ENCODE results near the gene PPM1F. TPM values are rescaled to one million over a fixed set of nuclear protein-coding genes. Genes with fewer than 3 reads are reported as not detected.

PPM1F gene, protein sequence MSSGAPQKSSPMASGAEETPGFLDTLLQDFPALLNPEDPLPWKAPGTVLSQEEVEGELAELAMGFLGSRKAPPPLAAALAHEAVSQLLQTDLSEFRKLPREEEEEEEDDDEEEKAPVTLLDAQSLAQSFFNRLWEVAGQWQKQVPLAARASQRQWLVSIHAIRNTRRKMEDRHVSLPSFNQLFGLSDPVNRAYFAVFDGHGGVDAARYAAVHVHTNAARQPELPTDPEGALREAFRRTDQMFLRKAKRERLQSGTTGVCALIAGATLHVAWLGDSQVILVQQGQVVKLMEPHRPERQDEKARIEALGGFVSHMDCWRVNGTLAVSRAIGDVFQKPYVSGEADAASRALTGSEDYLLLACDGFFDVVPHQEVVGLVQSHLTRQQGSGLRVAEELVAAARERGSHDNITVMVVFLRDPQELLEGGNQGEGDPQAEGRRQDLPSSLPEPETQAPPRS
- total RNA-seq, result 24.7 and 37.0 TPM in 2 replicates
- polyA plus RNA-seq, result 12.5 and 19.0 TPM in 2 replicates
- polyA plus RNA-seq (2012), result 17.7 and 30.6 TPM in 2 replicates
- polyA minus RNA-seq (ENCODE audit: low replicate concordance), result 23.5 and 40.0 TPM in 2 replicates

DNA sequence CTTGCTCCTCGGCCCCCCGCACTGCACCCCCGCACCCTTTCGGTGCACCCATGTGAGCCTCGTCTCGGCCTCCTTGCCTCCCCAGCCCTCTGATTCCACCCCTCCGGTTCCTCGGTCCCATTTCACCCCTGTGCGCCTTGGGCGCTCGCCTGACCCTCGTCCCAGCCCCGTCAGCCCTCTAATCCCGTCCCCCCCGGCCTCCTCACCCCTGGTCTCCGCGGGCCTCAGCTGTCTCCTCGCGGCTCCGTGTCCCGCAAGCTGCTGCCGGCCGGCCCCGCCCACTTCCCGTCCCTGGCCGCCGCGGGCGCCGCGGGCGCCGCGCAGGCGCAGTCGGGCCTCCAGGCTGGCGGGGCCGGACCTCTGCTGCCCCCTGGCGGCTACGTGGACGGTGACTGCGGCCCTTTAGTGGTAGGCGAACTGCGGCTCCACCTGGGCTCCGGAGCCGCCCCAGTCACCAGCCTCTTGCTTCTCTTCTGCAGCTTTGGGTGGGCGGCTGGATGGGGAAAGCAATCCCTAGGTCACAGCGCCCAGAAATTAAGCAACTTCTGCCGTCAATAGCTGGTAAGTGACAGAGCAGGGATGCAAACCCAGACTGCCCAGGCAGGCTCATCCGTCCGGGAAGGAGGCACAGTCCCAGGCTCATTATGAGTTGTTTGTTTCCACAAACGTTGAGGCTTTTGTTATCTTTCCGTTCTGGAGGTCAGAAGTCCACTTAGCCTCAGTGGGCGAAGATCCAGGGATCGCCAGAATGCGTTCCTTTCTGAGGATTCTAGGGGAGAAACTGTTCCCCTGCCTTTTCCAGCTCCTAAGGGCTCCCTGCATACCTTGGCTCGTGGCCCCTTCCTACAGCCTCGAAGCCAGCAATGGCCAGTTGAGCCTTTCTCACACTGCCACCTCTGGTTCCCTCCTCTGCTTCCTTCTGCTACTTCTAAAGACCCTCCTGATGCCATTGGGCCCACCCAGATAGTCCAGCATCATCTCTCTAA is at the start of gene PPM1F:
PPM1F (minus strand) TSS at position 263 of the 986 bp plus-strand sequence. CDS start 6,800 bp downstream, outside the sequence.
- H3K9ac ChIP-seq (ENCODE audit: insufficient read depth, low read length), result peak within 1 kb of the TSS; percentile 71

DNA sequence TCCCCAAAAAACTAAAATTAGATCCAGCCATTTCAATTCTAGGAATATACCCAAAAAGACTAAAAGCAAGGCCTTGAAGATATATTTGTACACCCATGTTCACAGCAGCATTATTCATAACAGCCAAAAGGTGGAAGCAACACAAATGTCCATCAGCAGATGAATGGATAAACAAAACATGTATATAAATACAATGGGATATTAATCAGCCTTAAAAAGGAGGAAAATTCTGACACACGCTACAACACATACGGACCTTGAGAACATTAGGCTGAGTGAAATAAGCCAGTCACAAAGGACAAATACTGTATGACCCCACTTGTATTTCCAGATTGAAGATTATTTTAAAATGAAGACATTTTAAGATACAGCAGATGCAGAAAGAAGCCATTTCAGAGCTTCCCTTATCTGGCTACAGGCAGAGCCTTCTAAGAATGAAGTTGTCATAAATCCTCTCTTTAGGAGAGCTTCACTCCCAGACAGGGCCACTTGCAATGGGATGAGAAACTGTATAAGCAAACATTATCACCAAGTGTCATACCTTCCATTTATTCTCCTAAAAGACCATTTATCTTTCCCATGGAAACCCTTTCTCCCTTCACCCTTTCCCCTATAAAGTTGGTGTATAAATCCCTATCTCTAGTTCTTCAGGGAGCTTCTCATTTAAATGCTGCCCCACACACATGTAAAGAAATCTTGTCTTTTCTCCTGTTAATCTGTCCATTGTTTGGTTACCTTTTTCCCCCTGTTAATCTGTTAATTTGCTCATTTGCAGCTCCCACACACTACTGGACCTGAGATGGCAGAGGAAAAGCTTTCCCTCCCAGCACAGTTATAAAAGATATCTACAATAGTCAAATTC is 49.2 kb upstream of the PPM1F start:
- H3K9ac ChIP-seq (ENCODE audit: insufficient read depth, low read length), result no peak overlapping the region
- peaks cover 11% of the 10 kb centered on the region for H3K27me3 ChIP-seq (ENCODE audit: control insufficient read depth, insufficient read depth, low read length)
- H3K4me3 ChIP-seq (replicated peaks in 1 of 4; ENCODE audit: control extremely low read depth in 1 of 4, insufficient read depth in 1 of 4, low read depth in 3 of 4, low read length in 4 of 4), result no peak overlapping the region
- H3K36me3 ChIP-seq (ENCODE audit: control insufficient read depth, insufficient read depth, low read length), result no peaks in the 10 kb centered on the region
- H2AFZ ChIP-seq (ENCODE audit: low read length), result no peak overlapping the region
- DNase-seq (ENCODE audit: low read depth in 2 of 2), result no peak
- H3K79me2 ChIP-seq (ENCODE audit: control insufficient read depth, insufficient read depth, low read length), result no peaks in the 10 kb centered on the region
- no peak overlapping the region for H3K4me2 ChIP-seq (ENCODE audit: extremely low read depth, insufficient read depth, low read length)
- no peak overlapping the region for H3K27ac ChIP-seq (ENCODE audit: insufficient read depth, low read length)
- no peaks in the 10 kb centered on the region for H4K20me1 ChIP-seq (ENCODE audit: control insufficient read depth, extremely low read depth, insufficient read depth, low read length)
- H3K4me1 ChIP-seq (ENCODE audit: control insufficient read depth, extremely low read depth, insufficient read depth, low read length), result no peaks in the 10 kb centered on the region
- TF ChIP-seq, protein P1, sequence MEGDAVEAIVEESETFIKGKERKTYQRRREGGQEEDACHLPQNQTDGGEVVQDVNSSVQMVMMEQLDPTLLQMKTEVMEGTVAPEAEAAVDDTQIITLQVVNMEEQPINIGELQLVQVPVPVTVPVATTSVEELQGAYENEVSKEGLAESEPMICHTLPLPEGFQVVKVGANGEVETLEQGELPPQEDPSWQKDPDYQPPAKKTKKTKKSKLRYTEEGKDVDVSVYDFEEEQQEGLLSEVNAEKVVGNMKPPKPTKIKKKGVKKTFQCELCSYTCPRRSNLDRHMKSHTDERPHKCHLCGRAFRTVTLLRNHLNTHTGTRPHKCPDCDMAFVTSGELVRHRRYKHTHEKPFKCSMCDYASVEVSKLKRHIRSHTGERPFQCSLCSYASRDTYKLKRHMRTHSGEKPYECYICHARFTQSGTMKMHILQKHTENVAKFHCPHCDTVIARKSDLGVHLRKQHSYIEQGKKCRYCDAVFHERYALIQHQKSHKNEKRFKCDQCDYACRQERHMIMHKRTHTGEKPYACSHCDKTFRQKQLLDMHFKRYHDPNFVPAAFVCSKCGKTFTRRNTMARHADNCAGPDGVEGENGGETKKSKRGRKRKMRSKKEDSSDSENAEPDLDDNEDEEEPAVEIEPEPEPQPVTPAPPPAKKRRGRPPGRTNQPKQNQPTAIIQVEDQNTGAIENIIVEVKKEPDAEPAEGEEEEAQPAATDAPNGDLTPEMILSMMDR (conservative IDR thresholded peaks at IDR 0.05 in 1 of 2, IDR thresholded peaks at IDR 0.05 in 1 of 2; ENCODE audit: low read depth in 1 of 2, low read length in 2 of 2), result no peak
- no peak for TF ChIP-seq EZH2 (IDR thresholded peaks at IDR 0.05; ENCODE audit: low read length, missing control alignments)
- H3K9me3 ChIP-seq (ENCODE audit: control insufficient read depth, insufficient read depth, low read depth, low read length), result no peaks in the 10 kb centered on the region

More for the DNA sequence above, at the start of gene PPM1F:
- H3K27me3 ChIP-seq (ENCODE audit: control insufficient read depth, insufficient read depth, low read length), result no peaks in the 10 kb centered on the region
- H3K9me3 ChIP-seq (ENCODE audit: control insufficient read depth, insufficient read depth, low read depth, low read length), result no peaks in the 10 kb centered on the region
- no peaks in the 10 kb centered on the region for H4K20me1 ChIP-seq (ENCODE audit: control insufficient read depth, extremely low read depth, insufficient read depth, low read length)
- H3K4me3 ChIP-seq (replicated peaks in 1 of 4; ENCODE audit: control extremely low read depth in 1 of 4, insufficient read depth in 1 of 4, low read depth in 3 of 4, low read length in 4 of 4), result peak within 1 kb of the TSS; percentile 59 to 86 (median 73)
- peak; percentile 48 to 61 for DNase-seq (ENCODE audit: low read depth in 2 of 2)
- peak within 1 kb of the TSS; percentile 80 for H2AFZ ChIP-seq (ENCODE audit: low read length)
- H3K4me2 ChIP-seq (ENCODE audit: extremely low read depth, insufficient read depth, low read length), result peak within 1 kb of the TSS; percentile 71
- H3K36me3 ChIP-seq (ENCODE audit: control insufficient read depth, insufficient read depth, low read length), result no peaks in the 10 kb centered on the region
- peak within 1 kb of the TSS; percentile 41 for H3K27ac ChIP-seq (ENCODE audit: insufficient read depth, low read length)
- peaks cover 21% of the 10 kb centered on the region for H3K79me2 ChIP-seq (ENCODE audit: control insufficient read depth, insufficient read depth, low read length)
- H3K4me1 ChIP-seq (ENCODE audit: control insufficient read depth, extremely low read depth, insufficient read depth, low read length), result peaks cover 2% of the 10 kb centered on the region
- TF ChIP-seq, protein P1 (conservative IDR thresholded peaks at IDR 0.05 in 1 of 2, IDR thresholded peaks at IDR 0.05 in 1 of 2; ENCODE audit: low read depth in 1 of 2, low read length in 2 of 2), result peak; percentile 46 to 61
- TF ChIP-seq EZH2 (IDR thresholded peaks at IDR 0.05; ENCODE audit: low read length, missing control alignments), result no peak
